H9 (cell line): Measurements from ENCODE around the gene CAPN5. TPM values are rescaled to one million over a fixed set of nuclear protein-coding genes. Genes with fewer than 3 reads are reported as not detected.

Source experiments
- DNase-seq: peaks from one replicate; pipeline ENCODE4 v3.0.0-alpha.2; 2017
- H2AFZ ChIP-seq: one replicate; pipeline ENCODE4 v1.6.1; 2013; ENCODE audit warnings: mild to moderate bottlenecking, low read length, control low read depth, moderate library complexity
- H2AK5ac ChIP-seq: 2 replicates; pipeline ENCODE4 v1.6.1; 2013; ENCODE audit warnings: low read length, control low read depth, mixed read lengths; ENCODE audit not compliant: insufficient read length
- H2BK120ac ChIP-seq: one replicate; pipeline ENCODE4 v1.6.1; 2013; ENCODE audit warnings: low read depth, mild to moderate bottlenecking, low read length, control low read depth, inconsistent platforms; ENCODE audit not compliant: poor library complexity, severe bottlenecking
- H2BK12ac ChIP-seq: 2 replicates; pipeline ENCODE4 v1.6.1; 2013; ENCODE audit warnings: low read length, control low read depth, mixed read lengths, low read depth; ENCODE audit not compliant: insufficient read length
- H2BK15ac ChIP-seq: 2 replicates; pipeline ENCODE4 v1.6.1; 2013; ENCODE audit warnings: low read depth, low read length, control low read depth
- H2BK20ac ChIP-seq: one replicate; pipeline ENCODE4 v1.6.1; 2013; ENCODE audit warnings: low read depth, mild to moderate bottlenecking, low read length, control low read depth, inconsistent platforms; ENCODE audit not compliant: poor library complexity, severe bottlenecking
- H2BK5ac ChIP-seq: 2 replicates; pipeline ENCODE4 v1.6.1; 2013; ENCODE audit warnings: low read length, control low read depth, mixed read lengths; ENCODE audit not compliant: insufficient read length
- H3K14ac ChIP-seq: 2 replicates; pipeline ENCODE4 v1.6.1; 2013; ENCODE audit warnings: low read length, control low read depth; ENCODE audit not compliant: insufficient read depth
- H3K18ac ChIP-seq: 2 replicates; pipeline ENCODE4 v1.6.1; 2013; ENCODE audit warnings: low read depth, mild to moderate bottlenecking, mixed read lengths, low read length, control low read depth; ENCODE audit not compliant: insufficient read length
- H3K23ac ChIP-seq: 2 replicates; pipeline ENCODE4 v1.6.1; 2013; ENCODE audit warnings: low read length, control low read depth, mixed read lengths, low read depth; ENCODE audit not compliant: insufficient read length
- H3K23me2 ChIP-seq: 2 replicates; pipeline ENCODE4 v1.6.1; 2013; ENCODE audit warnings: low read depth, mild to moderate bottlenecking, mixed read lengths, low read length, control low read depth; ENCODE audit not compliant: insufficient read length, poor library complexity, severe bottlenecking
- H3K27ac ChIP-seq: 2 replicates; pipeline ENCODE4 v1.5.1; 2013; ENCODE audit warnings: low read length, control low read depth, mixed read lengths, low read depth; ENCODE audit not compliant: insufficient read length
- H3K27me3 ChIP-seq: 2 replicates; pipeline ENCODE4 v1.6.1; 2013; ENCODE audit warnings: low read length, control low read depth, inconsistent platforms; ENCODE audit not compliant: insufficient read depth
- H3K4ac ChIP-seq: 2 replicates; pipeline ENCODE4 v1.6.1; 2013; ENCODE audit warnings: low read depth, mild to moderate bottlenecking, control low read depth, inconsistent platforms, low read length, moderate library complexity
- H3K4me1 ChIP-seq: 2 replicates; pipeline ENCODE4 v1.6.1; 2013; ENCODE audit warnings: low read length, control low read depth, inconsistent platforms; ENCODE audit not compliant: insufficient read depth
- H3K4me2 ChIP-seq: 2 replicates; pipeline ENCODE4 v1.6.1; 2013; ENCODE audit warnings: low read length, control low read depth, mixed read lengths; ENCODE audit not compliant: insufficient read length, insufficient read depth
- H3K56ac ChIP-seq: 2 replicates; pipeline ENCODE4 v1.6.1; 2013; ENCODE audit warnings: low read depth, mild to moderate bottlenecking, mixed read lengths, low read length, control low read depth; ENCODE audit not compliant: insufficient read length
- H3K79me1 ChIP-seq: 2 replicates; pipeline ENCODE4 v1.6.1; 2013; ENCODE audit warnings: low read depth, mild to moderate bottlenecking, moderate library complexity, low read length, control low read depth, inconsistent platforms; ENCODE audit not compliant: insufficient read depth, poor library complexity, severe bottlenecking
- H3K79me2 ChIP-seq: 2 replicates; pipeline ENCODE4 v1.6.1; 2013; ENCODE audit warnings: low read length, control low read depth, inconsistent platforms; ENCODE audit not compliant: insufficient read depth
- H3K9ac ChIP-seq: 2 replicates; pipeline ENCODE4 v1.6.1; 2013; ENCODE audit warnings: low read length, control low read depth, mixed read lengths; ENCODE audit not compliant: insufficient read length; ENCODE audit errors: extremely low read depth
- H3K9me3 ChIP-seq: one replicate; pipeline ENCODE4 v1.6.1; 2013; ENCODE audit warnings: low read depth, low read length, inconsistent platforms; ENCODE audit not compliant: control insufficient read depth
- H3T11ph ChIP-seq: one replicate; pipeline ENCODE4 v1.6.1; 2013; ENCODE audit warnings: mild to moderate bottlenecking, low read length, control low read depth, inconsistent platforms
- H4K20me1 ChIP-seq: one replicate; pipeline ENCODE4 v1.6.1; 2013; ENCODE audit not compliant: control insufficient read depth, insufficient read length, insufficient read depth
- H4K5ac ChIP-seq: 2 replicates; pipeline ENCODE4 v1.6.1; 2013; ENCODE audit warnings: low read depth, mild to moderate bottlenecking, mixed read lengths, low read length, control low read depth; ENCODE audit not compliant: insufficient read length
- H4K8ac ChIP-seq: replicated peaks from 2 replicates; pipeline ENCODE4 v1.6.1; 2013; ENCODE audit warnings: low read length, control low read depth, mixed read lengths, low read depth; ENCODE audit not compliant: insufficient read length
- H4K91ac ChIP-seq: 2 replicates; pipeline ENCODE4 v1.6.1; 2013; ENCODE audit warnings: low read depth, mild to moderate bottlenecking, moderate library complexity, mixed read lengths, low read length, control low read depth; ENCODE audit not compliant: insufficient read length
- H3K27ac Mint-ChIP-seq, 3 experiments: 2 replicates in 2 of 3; 3 replicates in 1 of 3; pipeline ENCODE4 v1.8.0; 2020 to 2021; ENCODE audit warnings: mixed read lengths in 3 of 3, mild to moderate bottlenecking in 1 of 3, moderate library complexity in 1 of 3
- H3K27me3 Mint-ChIP-seq: 2 replicates; pipeline ENCODE4 v1.8.0; 2021; ENCODE audit warnings: low read depth, mild to moderate bottlenecking, moderate library complexity, mixed read lengths
- H3K36me3 Mint-ChIP-seq, 3 experiments: 2 replicates in 2 of 3; 3 replicates in 1 of 3; pipeline ENCODE4 v1.8.0; 2020 to 2021; ENCODE audit warnings: low read depth in 3 of 3, mixed read lengths in 3 of 3; ENCODE audit not compliant: insufficient read depth in 1 of 3
- H3K4me1 Mint-ChIP-seq, 2 experiments: 2 replicates each; pipeline ENCODE4 v1.8.0; 2020; ENCODE audit warnings: mixed read lengths in 2 of 2
- H3K4me3 Mint-ChIP-seq, 2 experiments: 2 replicates in 1 of 2; 3 replicates in 1 of 2; pipeline ENCODE4 v1.8.0; 2020 to 2021; ENCODE audit warnings: mild to moderate bottlenecking in 2 of 2, mixed read lengths in 2 of 2, moderate library complexity in 1 of 2
- H3K9me3 Mint-ChIP-seq, 2 experiments: 2 replicates in 1 of 2; 3 replicates in 1 of 2; pipeline ENCODE4 v1.8.0; 2020; ENCODE audit warnings: mild to moderate bottlenecking in 2 of 2, mixed read lengths in 2 of 2, moderate library complexity in 1 of 2
- CTCF ChIP-seq: fragments of 200-600 bp; sonication (generic); conservative IDR thresholded peaks from 3 replicates; pipeline ENCODE4 v1.8.0; 2021; ENCODE audit warnings: antibody characterized with exemption, mild to moderate bottlenecking
- WGBS: extraction: QIAGEN DNeasy Blood & Tissue Kit; methylation state at CpG from one replicate; pipeline ENCODE4 v1.1.7; 2013; ENCODE audit warnings: missing lambda C conversion rate, low lambda C conversion rate, mixed read lengths; ENCODE audit not compliant: insufficient read length; ENCODE audit errors: extremely low coverage; 5-methylcytosine and 5-hydroxymethylcytosine counted together
- total RNA-seq: library from RNA; stranded (reverse); gene quantifications from 2 replicates; pipeline ENCODE4 v1.2.1, GENCODE V29; 2021

CAPN5 gene
- total RNA-seq, 1 experiment from 2014 or later: 16.7 TPM

DNA sequence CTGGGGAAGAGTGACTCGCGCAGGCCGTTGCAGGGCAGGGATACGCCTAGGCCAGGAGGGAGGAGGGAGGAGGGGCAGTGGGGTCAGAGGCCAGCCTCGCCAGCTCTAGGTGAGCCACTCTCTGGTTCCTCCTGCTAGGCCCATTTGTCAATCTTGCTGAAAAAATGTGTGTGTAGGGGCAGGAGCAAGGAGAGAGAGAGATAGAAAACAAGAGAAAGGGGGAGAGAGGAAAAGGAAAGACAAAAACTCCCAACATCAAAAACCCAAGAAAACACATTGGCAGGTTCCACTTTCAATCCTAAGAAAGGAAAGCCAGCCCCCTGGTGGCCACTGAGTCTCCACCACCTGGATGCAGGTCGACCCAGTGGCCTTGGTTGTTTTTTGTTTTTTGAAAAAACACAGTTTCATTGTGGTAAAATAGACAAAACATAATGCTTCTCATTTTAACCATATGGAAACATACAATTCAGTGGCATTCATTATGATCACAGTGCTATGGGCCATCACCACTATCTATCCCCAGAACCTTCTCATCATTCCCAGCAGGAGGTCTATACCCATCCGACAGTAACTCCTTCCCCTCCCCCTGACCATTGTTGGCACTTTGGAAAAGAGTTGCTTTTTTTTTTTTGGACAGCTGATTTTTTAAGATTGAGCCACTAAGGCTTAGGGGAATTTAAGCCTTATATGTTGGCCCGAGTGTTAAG is 46.8 kb downstream of the CAPN5 start:
- Mint-ChIP-seq H3K9me3 (no peaks in the 10 kb centered on the region), H3K27me3 (no peaks in the 10 kb centered on the region; the same call in 1 of the 2 replicates), H3K4me1 (peaks cover 5 to 8% of the 10 kb centered on the region in 2 experiments), H3K36me3 (no peaks in the 10 kb centered on the region; a peak in 1 of 7 replicates), H3K27ac (peak overlapping the region in 2 of 3 experiments; percentile 19 to 82; a peak in 2 of 7 replicates), H3K4me3 (no peak overlapping the region)
- Histone ChIP-seq H3K56ac (no peak overlapping the region), H2AFZ (no peak overlapping the region), H3K14ac (no peak overlapping the region), H2BK12ac (no peak overlapping the region), H3K79me2 (no peaks in the 10 kb centered on the region), H3K27me3 (no peaks in the 10 kb centered on the region), H2BK5ac (no peak overlapping the region), H2BK20ac (no peak overlapping the region), H4K8ac (no peak overlapping the region), H3K4ac (no peak overlapping the region), H2BK15ac (no peak overlapping the region), H3T11ph (no peak overlapping the region), H2BK120ac (no peak overlapping the region), H3K4me2 (no peak overlapping the region), H2AK5ac (no peak overlapping the region), H4K5ac (no peak overlapping the region), H3K4me1 (no peaks in the 10 kb centered on the region), H4K91ac (no peak overlapping the region), H3K23me2 (no peaks in the 10 kb centered on the region), H3K18ac (no peak overlapping the region), H3K79me1 (no peaks in the 10 kb centered on the region), H4K20me1 (no peaks in the 10 kb centered on the region), H3K27ac (no peak overlapping the region), H3K9me3 (no peaks in the 10 kb centered on the region), H3K23ac (no peak overlapping the region), H3K9ac (no peak overlapping the region)
- DNase-seq: peak; percentile 61
- WGBS: no CpG with 5 or more reads among the region's 8 CpGs
- peak; percentile 88 for TF ChIP-seq CTCF
